GM12878 (cell line): Measurements from ENCODE around the gene RBM19. TPM values are rescaled to one million over a fixed set of nuclear protein-coding genes. Genes with fewer than 3 reads are reported as not detected.

Experiments
- ATAC-seq: fragments of 200-7000 bp; cut with Tn5 transposase; 3 replicates; pipeline ENCODE4 v1.9.1; 2020; ENCODE audit warnings: mild to moderate bottlenecking, moderate library complexity
- BruUV-seq: library from RNA; stranded (reverse); fragments of 400-500 nt; replicated peaks from 2 replicates; lab custom pipeline; 2021; lab: Mats Ljungman, UMichigan
- CTCF ChIA-PET: fragments of 300-600 bp; sonication (Branson Sonifier 250); formaldehyde crosslinking; extraction: SDS; loops from one replicate; lab custom pipeline; 2021; ENCODE audit warnings: inconsistent platforms; lab: Yijun Ruan, JAX
- POLR2A ChIA-PET: fragments of 350-600 bp; formaldehyde crosslinking; extraction: SDS; loops from one replicate; lab custom pipeline; 2021; ENCODE audit warnings: inconsistent platforms; lab: Charles Lee
- RAD21 ChIA-PET: fragments of 300-600 bp; sonication (Branson Sonifier 250); formaldehyde crosslinking; loops from one replicate; lab custom pipeline; 2023; ENCODE audit warnings: antibody characterized with exemption; ENCODE audit not compliant: unreplicated experiment; lab: Charles Lee
- SMC1A ChIA-PET: fragments of 300-600 bp; sonication (Branson Sonifier 250); formaldehyde crosslinking; loops from one replicate; lab custom pipeline; 2023; ENCODE audit not compliant: unreplicated experiment, uncharacterized antibody; lab: Charles Lee
- DNase-seq: peaks from one replicate; pipeline ENCODE4 v3.0.0-alpha.2; 2011; ENCODE audit warnings: low read depth, low spot score
- FAIRE-seq: peaks from 3 replicates; lab custom pipeline; 2011; peaks lifted over from hg19 to GRCh38; lab: Jason Lieb, UNC
- H2AFZ ChIP-seq: 2 replicates; pipeline ENCODE4 v1.6.0; 2011; ENCODE audit warnings: low read depth, low read length, control low read depth; ENCODE audit not compliant: control insufficient read depth
- H3K27ac ChIP-seq: 2 replicates; pipeline ENCODE4 v1.5.1; 2011; ENCODE audit warnings: control low read depth; ENCODE audit not compliant: control insufficient read depth, insufficient read depth
- H3K27me3 ChIP-seq, 2 experiments: replicated peaks in 1 of 2; 2 replicates each; pipeline versions ENCODE4 v1.6.0 to v1.6.1; 2011; ENCODE audit warnings: low read length in 1 of 2; ENCODE audit not compliant: control insufficient read depth in 2 of 2, insufficient read depth in 2 of 2
- H3K36me3 ChIP-seq, 2 experiments: 2 replicates each; pipeline ENCODE4 v1.5.1; 2011; ENCODE audit warnings: low read length in 1 of 2; ENCODE audit not compliant: control insufficient read depth in 2 of 2, insufficient read depth in 2 of 2
- H3K4me1 ChIP-seq: 2 replicates; pipeline ENCODE4 v1.6.1; 2011; ENCODE audit warnings: mild to moderate bottlenecking, low read length, moderate library complexity, mixed read lengths; ENCODE audit not compliant: control insufficient read depth, insufficient read depth
- H3K4me2 ChIP-seq: 2 replicates; pipeline ENCODE4 v1.6.0; 2011; ENCODE audit warnings: control low read depth; ENCODE audit not compliant: control insufficient read depth, insufficient read depth
- H3K4me3 ChIP-seq: fragments of 200-600 bp; sonication (generic); 2 replicates; pipeline ENCODE4 v1.5.1; 2016
- H3K79me2 ChIP-seq: 2 replicates; pipeline ENCODE4 v1.6.0; 2011; ENCODE audit warnings: low read length; ENCODE audit not compliant: control insufficient read depth, insufficient read depth
- H3K9ac ChIP-seq: 2 replicates; pipeline ENCODE4 v1.8.0; 2011; ENCODE audit warnings: low read length, control low read depth, mixed read lengths; ENCODE audit not compliant: control insufficient read depth, insufficient read depth
- H3K9me3 ChIP-seq: replicated peaks from 3 replicates; pipeline ENCODE4 v1.5.1; 2011; ENCODE audit warnings: mild to moderate bottlenecking, low read length; ENCODE audit not compliant: control insufficient read depth, insufficient read depth
- H4K20me1 ChIP-seq: 2 replicates; pipeline ENCODE4 v1.6.0; 2011; ENCODE audit not compliant: control insufficient read depth, insufficient read depth
- ASH2L ChIP-seq: fragments of 300-600, 200-600 bp; sonication (generic); IDR thresholded peaks from 2 replicates; pipeline ENCODE4 v1.6.1; 2017; ENCODE audit warnings: low read depth, mild to moderate bottlenecking, borderline replicate concordance
- DPF2 ChIP-seq: fragments of 450-650 bp; IDR thresholded peaks from 2 replicates; pipeline ENCODE4 v1.6.1; 2017; ENCODE audit warnings: mild to moderate bottlenecking
- EZH2 ChIP-seq: IDR thresholded peaks from 2 replicates; pipeline ENCODE4 v1.6.1; 2012; ENCODE audit warnings: low read depth, mild to moderate bottlenecking, control low read depth, inconsistent platforms, low read length, borderline replicate concordance; ENCODE audit not compliant: control insufficient read depth
- FOS ChIP-seq: IDR thresholded peaks from 3 replicates; pipeline ENCODE4 v1.6.1; 2011; ENCODE audit warnings: borderline replicate concordance; ENCODE audit not compliant: insufficient read length; ENCODE audit errors: extremely low read depth
- FOXM1 ChIP-seq: IDR thresholded peaks from 2 replicates; pipeline ENCODE4 v1.6.1; 2012; ENCODE audit warnings: low read depth, mild to moderate bottlenecking, inconsistent platforms, low read length, moderate library complexity
- HDAC6 ChIP-seq: fragments of 200-600 bp; sonication (generic); IDR thresholded peaks from one replicate; pipeline ENCODE4 v1.8.0; 2017; ENCODE audit warnings: antibody characterized with exemption; ENCODE audit not compliant: unreplicated experiment
- KAT2A ChIP-seq: conservative IDR thresholded peaks from 2 replicates; pipeline ENCODE4 v1.6.1; 2011; ENCODE audit warnings: low read depth, low read length; ENCODE audit not compliant: control insufficient read depth
- MLLT1 ChIP-seq: fragments of 450-650 bp; IDR thresholded peaks from 2 replicates; pipeline ENCODE4 v1.6.1; 2016; ENCODE audit warnings: mild to moderate bottlenecking
- PAX5 ChIP-seq: IDR thresholded peaks from 2 replicates; pipeline ENCODE4 v1.6.1; 2011; ENCODE audit warnings: low read depth, low read length, borderline replicate concordance
- PBX3 ChIP-seq: IDR thresholded peaks from 2 replicates; pipeline ENCODE4 v1.6.1; 2011; ENCODE audit warnings: mild to moderate bottlenecking, low read depth, low read length, moderate library complexity; ENCODE audit not compliant: insufficient replicate concordance
- PRDM15 ChIP-seq: fragments of 450-650 bp; formaldehyde crosslinking; IDR thresholded peaks from 2 replicates; pipeline ENCODE4 v1.4.0; 2020; ENCODE audit warnings: mild to moderate bottlenecking, moderate library complexity
- SREBF2 ChIP-seq: IDR thresholded peaks from 2 replicates; pipeline ENCODE4 v1.6.1; 2012; ENCODE audit warnings: mild to moderate bottlenecking, low read length
- TAF1 ChIP-seq: IDR thresholded peaks from 2 replicates; pipeline ENCODE4 v1.6.1; 2011; ENCODE audit warnings: mild to moderate bottlenecking, low read depth, low read length, borderline replicate concordance
- ZBED1 ChIP-seq: IDR thresholded peaks from 2 replicates; pipeline ENCODE4 v1.6.1; 2016; ENCODE audit warnings: borderline replicate concordance
- ZNF622 ChIP-seq: fragments of 450-650 bp; IDR thresholded peaks from 2 replicates; pipeline ENCODE4 v1.6.1; 2017; ENCODE audit warnings: mild to moderate bottlenecking, inconsistent platforms
- ZZZ3 ChIP-seq: IDR thresholded peaks from 2 replicates; pipeline ENCODE4 v1.6.1; 2011; ENCODE audit warnings: low read depth; ENCODE audit not compliant: control insufficient read depth, insufficient read length
- WGBS: methylation state at CpG from one replicate; pipeline ENCODE4 v1.1.6; 2016; ENCODE audit warnings: low lambda C conversion rate; ENCODE audit not compliant: insufficient replicate concordance, insufficient coverage; ENCODE audit errors: missing lambda C conversion rate; 5-methylcytosine and 5-hydroxymethylcytosine counted together
- in situ Hi-C: fragments of 300-500 bp; cut with MboI; formaldehyde crosslinking; loops from 9 replicates; pipeline ENCODE4 v1.14.3; 2018; ENCODE audit warnings: mixed read lengths
- intact Hi-C: fragments of 100-400 bp; cut with micrococcal nuclease; formaldehyde crosslinking; loops from one replicate; pipeline ENCODE4 v1.14.2; 2022; ENCODE audit not compliant: unreplicated experiment
- polyA plus RNA-seq, 11 experiments: library from polyadenylated mRNA; depleted of rRNA in 4 of 11; unstranded in 6 of 11; stranded (reverse) in 5 of 11; fragments of >200 nt; fragmentation: Nextera tagmentation in 4 of 11; fragmentation: Illumina TruSeq in 1 of 11; extraction: Ambion mirVana in 4 of 11; extraction: Trizol in 1 of 11; gene quantifications; 1 replicate in 1 of 11; 2 replicates in 10 of 11; pipeline versions ENCODE4 v1.2.1 to v1.2.3, GENCODE V29; 2011 to 2016; ENCODE audit warnings: inconsistent platforms in 2 of 11, missing spikeins in 2 of 11, low read depth in 1 of 11
- total RNA-seq, 4 experiments: library from RNA; depleted of rRNA in 3 of 4; stranded (reverse); fragments of >200 nt in 3 of 4; fragmentation: Illumina TruSeq in 1 of 4; extraction: Trizol in 1 of 4; gene quantifications; 2 replicates each; pipeline versions ENCODE4 v1.2.1 to v1.2.3, GENCODE V29; 2013 to 2021

RBM19 gene
- total and polyA plus RNA-seq, 10 of the 15 experiments (the other 5 are each of a cell fraction or from before 2014, with no cell fraction given) = 4.2 to 42.9 (median 28.4) TPM

GRCh38 chr12:113926788-113927187 lies 39.3 kb downstream of the RBM19 start (continued):
- TF ChIP-seq PRDM15 = no peak
- no peak for TF ChIP-seq PBX3
- no peak for TF ChIP-seq TAF1
- TF ChIP-seq KAT2A = no peak
- TF ChIP-seq ZNF622 = no peak
- TF ChIP-seq, all 136 proteins: peak for 0

- BruUV-seq = no TSS peak
- Histone ChIP-seq H3K9ac (no peak overlapping the region), H2AFZ (no peak overlapping the region), H3K4me3 (no peak overlapping the region), H3K9me3 (no peaks in the 10 kb centered on the region), H3K36me3 (peaks cover 17 to 18% of the 10 kb centered on the region in 2 experiments), H3K4me2 (no peak overlapping the region), H3K79me2 (no peaks in the 10 kb centered on the region), H3K27me3 (no peaks in the 10 kb centered on the region), H3K27ac (no peak overlapping the region), H3K4me1 (no peaks in the 10 kb centered on the region; the same call in 1 of the 2 replicates), H4K20me1 (no peaks in the 10 kb centered on the region)
- CTCF ChIA-PET = no interaction called here
- RAD21 ChIA-PET = no interaction called here
- intact Hi-C loops (no loop called here), in situ Hi-C loops (no loop called here)
- SMC1A ChIA-PET = no interaction called here
- ATAC-seq (no peak), FAIRE-seq (no peak), DNase-seq (no peak)
- POLR2A ChIA-PET = no interaction called here
- 87% methylated on average over 4 of the region's 4 CpGs for WGBS
- TF ChIP-seq TAF1 (no peak), ZZZ3 (no peak), ASH2L (no peak), EZH2 (no peak), DPF2 (no peak), HDAC6 (no peak), MLLT1 (no peak), SREBF2 (no peak), ZBED1 (no peak), FOS (no peak), FOXM1 (no peak), PAX5 (no peak)
These were observed 41.8 kb downstream of the RBM19 start for GRCh38 chr12:113924341-113924740.
